OCI-LY3 (cell line): ENCODE measurements around the gene PTH2R.

ENCODE experiments used
- EZH2phosphoT487 ChIP-seq: fragments of 200-600 bp; shearing (Covaris generic); IDR thresholded peaks from 2 replicates; pipeline ENCODE4 v1.6.1; 2018; ENCODE audit warnings: antibody characterized with exemption, mixed run types, low read depth
- TF ChIP-seq, protein P1 (sequence below): fragments of 200-600, 300-600 bp; sonication (generic); IDR thresholded peaks from 2 replicates; pipeline ENCODE4 v1.5.1; 2014; ENCODE audit warnings: antibody characterized with exemption, low read length, low read depth

DNA sequence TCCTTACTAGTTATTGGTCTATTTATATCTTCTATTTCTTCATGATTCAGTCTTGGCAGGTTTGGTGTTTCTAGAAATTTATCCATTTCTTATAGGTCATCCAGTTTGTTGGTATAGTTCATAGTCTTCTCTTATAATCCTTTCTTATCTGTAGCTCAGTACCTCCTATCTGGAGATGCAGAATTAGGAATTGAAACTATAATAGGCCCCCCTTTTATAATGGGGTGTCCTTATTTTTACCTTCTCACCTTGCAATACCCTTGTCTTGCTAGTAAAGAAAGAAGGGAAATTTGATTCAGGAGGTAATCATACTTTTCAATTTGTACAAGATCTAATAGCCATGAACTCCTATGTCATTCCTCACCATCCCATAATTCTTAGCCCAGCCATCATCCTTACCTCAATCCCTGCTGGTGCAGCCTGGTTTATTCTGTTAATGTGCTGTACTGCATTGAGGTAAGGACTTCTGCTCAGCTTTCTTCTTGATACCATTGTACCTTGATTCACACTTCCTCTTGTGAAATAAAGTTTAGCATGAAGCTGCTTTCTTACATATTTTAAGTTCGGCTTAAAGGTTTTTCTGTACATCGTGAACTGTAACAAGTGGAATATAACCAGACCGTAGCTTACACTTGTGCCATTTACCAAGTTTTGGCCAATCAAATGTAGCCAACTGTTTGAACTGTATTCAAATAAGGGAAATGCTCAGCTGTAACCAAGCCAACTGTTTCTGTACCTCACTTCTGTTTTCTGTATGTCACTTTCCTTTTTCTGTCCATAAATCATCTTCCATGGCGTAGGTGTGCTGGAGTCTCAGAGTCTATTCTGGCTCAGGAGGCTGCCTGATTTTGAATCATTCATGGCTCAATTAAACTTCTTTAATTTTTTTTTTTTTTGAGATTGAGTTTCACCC is 40.1 kb upstream of the PTH2R start:
- TF ChIP-seq EZH2phosphoT487: no peak
- TF ChIP-seq, protein P1, sequence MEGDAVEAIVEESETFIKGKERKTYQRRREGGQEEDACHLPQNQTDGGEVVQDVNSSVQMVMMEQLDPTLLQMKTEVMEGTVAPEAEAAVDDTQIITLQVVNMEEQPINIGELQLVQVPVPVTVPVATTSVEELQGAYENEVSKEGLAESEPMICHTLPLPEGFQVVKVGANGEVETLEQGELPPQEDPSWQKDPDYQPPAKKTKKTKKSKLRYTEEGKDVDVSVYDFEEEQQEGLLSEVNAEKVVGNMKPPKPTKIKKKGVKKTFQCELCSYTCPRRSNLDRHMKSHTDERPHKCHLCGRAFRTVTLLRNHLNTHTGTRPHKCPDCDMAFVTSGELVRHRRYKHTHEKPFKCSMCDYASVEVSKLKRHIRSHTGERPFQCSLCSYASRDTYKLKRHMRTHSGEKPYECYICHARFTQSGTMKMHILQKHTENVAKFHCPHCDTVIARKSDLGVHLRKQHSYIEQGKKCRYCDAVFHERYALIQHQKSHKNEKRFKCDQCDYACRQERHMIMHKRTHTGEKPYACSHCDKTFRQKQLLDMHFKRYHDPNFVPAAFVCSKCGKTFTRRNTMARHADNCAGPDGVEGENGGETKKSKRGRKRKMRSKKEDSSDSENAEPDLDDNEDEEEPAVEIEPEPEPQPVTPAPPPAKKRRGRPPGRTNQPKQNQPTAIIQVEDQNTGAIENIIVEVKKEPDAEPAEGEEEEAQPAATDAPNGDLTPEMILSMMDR: no peak
